Central memory CD8-positive, alpha-beta T cell (primary cell): ENCODE results near the gene KCNN3.

ENCODE experiments used
- ATAC-seq: fragments of 150-1000 bp; cut with Tn5 transposase; replicated peaks from 2 replicates; pipeline ENCODE4 v1.10.0; 2022; ENCODE audit warnings: mild to moderate bottlenecking, moderate FRiP score, moderate number of reproducible peaks; ENCODE audit not compliant: poor library complexity, severe bottlenecking; ENCODE audit errors: extremely low read depth
- DNase-seq, 2 donors: peaks; one replicate each; pipeline ENCODE4 v3.0.0; 2021; ENCODE audit warnings: low spot score in 2 of 2
- H3K27ac Mint-ChIP-seq: one replicate; pipeline ENCODE4 v1.8.0; 2022; ENCODE audit warnings: low read depth, mild to moderate bottlenecking, moderate library complexity, mixed read lengths
- H3K27me3 Mint-ChIP-seq: one replicate; pipeline ENCODE4 v1.8.0; 2022; ENCODE audit warnings: mixed read lengths
- H3K36me3 Mint-ChIP-seq: one replicate; pipeline ENCODE4 v1.8.0; 2022; ENCODE audit warnings: mild to moderate bottlenecking, moderate library complexity, mixed read lengths; ENCODE audit not compliant: insufficient read depth
- H3K4me1 Mint-ChIP-seq: one replicate; pipeline ENCODE4 v1.8.0; 2022; ENCODE audit warnings: mixed read lengths
- H3K4me3 Mint-ChIP-seq: one replicate; pipeline ENCODE4 v1.8.0; 2022; ENCODE audit warnings: mild to moderate bottlenecking, moderate library complexity, mixed read lengths
- H3K9me3 Mint-ChIP-seq: one replicate; pipeline ENCODE4 v1.8.0; 2022; ENCODE audit warnings: mixed read lengths

Gene KCNN3

GRCh38 chr1:154769193-154769895, 100.7 kb downstream of the KCNN3 start:
- Mint-ChIP-seq H3K27ac (no peak overlapping the region), H3K4me1 (no peaks in the 10 kb centered on the region), H3K27me3 (peaks cover 30% of the 10 kb centered on the region), H3K36me3 (peaks cover 3% of the 10 kb centered on the region), H3K9me3 (no peaks in the 10 kb centered on the region), H3K4me3 (no peak overlapping the region)
- no peak for ATAC-seq
- no peak for DNase-seq

- H3K9me3 Mint-ChIP-seq: no peaks in the 10 kb centered on the region
- H3K4me1 Mint-ChIP-seq: no peaks in the 10 kb centered on the region
These were observed 101.5 kb downstream of the KCNN3 start for GRCh38 chr1:154768456-154769125.

GRCh38 chr1:154767315-154768240, 102.5 kb downstream of the KCNN3 start:
- DNase-seq: no peak

More at GRCh38 chr1:154768456-154769125, 101.5 kb downstream of the KCNN3 start:
- DNase-seq: no peak
- no peak for ATAC-seq
- Mint-ChIP-seq H3K27me3 (peaks cover 38% of the 10 kb centered on the region), H3K4me3 (no peak overlapping the region), H3K36me3 (peaks cover 3% of the 10 kb centered on the region), H3K27ac (no peak overlapping the region)

GRCh38 chr1:154765970-154766369, 104.1 kb downstream of the KCNN3 start:
- Mint-ChIP-seq H3K4me3 (no peak overlapping the region), H3K9me3 (no peaks in the 10 kb centered on the region), H3K4me1 (no peaks in the 10 kb centered on the region), H3K36me3 (peaks cover 3% of the 10 kb centered on the region), H3K27ac (no peak overlapping the region), H3K27me3 (peaks cover 43% of the 10 kb centered on the region)
- DNase-seq (no peak), ATAC-seq (no peak)

More at GRCh38 chr1:154767315-154768240, 102.5 kb downstream of the KCNN3 start:
- peaks cover 3% of the 10 kb centered on the region for H3K36me3 Mint-ChIP-seq
- no peaks in the 10 kb centered on the region for H3K9me3 Mint-ChIP-seq
- H3K27me3 Mint-ChIP-seq: peaks cover 46% of the 10 kb centered on the region
- no peak for ATAC-seq
- no peak overlapping the region for H3K4me3 Mint-ChIP-seq
- no peak overlapping the region for H3K27ac Mint-ChIP-seq
- H3K4me1 Mint-ChIP-seq: no peaks in the 10 kb centered on the region

GRCh38 chr1:154764773-154765172, 105.3 kb downstream of the KCNN3 start:
- ATAC-seq: no peak
- no peak for DNase-seq
- no peak overlapping the region for H3K4me3 Mint-ChIP-seq
- no peak overlapping the region for H3K27ac Mint-ChIP-seq
- H3K36me3 Mint-ChIP-seq: peaks cover 3% of the 10 kb centered on the region
- peaks cover 43% of the 10 kb centered on the region for H3K27me3 Mint-ChIP-seq
- no peaks in the 10 kb centered on the region for H3K9me3 Mint-ChIP-seq
- H3K4me1 Mint-ChIP-seq: peaks cover 4% of the 10 kb centered on the region

- peaks cover 3% of the 10 kb centered on the region for H3K36me3 Mint-ChIP-seq
- peaks cover 7% of the 10 kb centered on the region for H3K4me1 Mint-ChIP-seq
- no peak for DNase-seq
- no peaks in the 10 kb centered on the region for H3K9me3 Mint-ChIP-seq
- H3K27me3 Mint-ChIP-seq: peaks cover 43% of the 10 kb centered on the region
- H3K4me3 Mint-ChIP-seq: no peak overlapping the region
- ATAC-seq: no peak
- no peak overlapping the region for H3K27ac Mint-ChIP-seq
These were observed 105.9 kb downstream of the KCNN3 start for GRCh38 chr1:154764181-154764580.

GRCh38 chr1:154760469-154760933, 109.6 kb downstream of the KCNN3 start:
- Mint-ChIP-seq H3K36me3 (peaks cover 5% of the 10 kb centered on the region), H3K27me3 (peaks cover 34% of the 10 kb centered on the region), H3K9me3 (no peaks in the 10 kb centered on the region), H3K27ac (no peak overlapping the region), H3K4me3 (no peak overlapping the region), H3K4me1 (peaks cover 12% of the 10 kb centered on the region)
- ATAC-seq (peak; percentile 97), DNase-seq (peak; percentile 72 to 82)

- H3K27me3 Mint-ChIP-seq: peaks cover 27% of the 10 kb centered on the region
- H3K27ac Mint-ChIP-seq: peak overlapping the region; percentile 72
- H3K36me3 Mint-ChIP-seq: peaks cover 2% of the 10 kb centered on the region
- ATAC-seq (no peak), DNase-seq (no peak)
- peaks cover 18% of the 10 kb centered on the region for H3K4me1 Mint-ChIP-seq
- no peaks in the 10 kb centered on the region for H3K9me3 Mint-ChIP-seq
- no peak overlapping the region for H3K4me3 Mint-ChIP-seq
These were observed 110.3 kb downstream of the KCNN3 start for GRCh38 chr1:154759793-154760192.

- Mint-ChIP-seq H3K36me3 (peaks cover 2% of the 10 kb centered on the region), H3K27me3 (peaks cover 21% of the 10 kb centered on the region), H3K4me1 (peaks cover 18% of the 10 kb centered on the region), H3K9me3 (no peaks in the 10 kb centered on the region), H3K4me3 (no peak overlapping the region), H3K27ac (no peak overlapping the region)
- ATAC-seq: peak; percentile 47
- DNase-seq: no peak
These were observed 110.9 kb downstream of the KCNN3 start for GRCh38 chr1:154759196-154759595.

- no peak overlapping the region for H3K4me3 Mint-ChIP-seq
- peaks cover 12% of the 10 kb centered on the region for H3K27me3 Mint-ChIP-seq
- DNase-seq (no peak), ATAC-seq (no peak)
- H3K36me3 Mint-ChIP-seq: peaks cover 2% of the 10 kb centered on the region
- peaks cover 18% of the 10 kb centered on the region for H3K4me1 Mint-ChIP-seq
- H3K9me3 Mint-ChIP-seq: no peaks in the 10 kb centered on the region
- H3K27ac Mint-ChIP-seq: no peak overlapping the region
These were observed 111.7 kb downstream of the KCNN3 start for GRCh38 chr1:154758346-154758745.

GRCh38 chr1:154756793-154757548, 113.1 kb downstream of the KCNN3 start:
- H3K9me3 Mint-ChIP-seq: no peaks in the 10 kb centered on the region
- no peak for ATAC-seq
- H3K36me3 Mint-ChIP-seq: peaks cover 2% of the 10 kb centered on the region
- DNase-seq: no peak
- no peaks in the 10 kb centered on the region for H3K27me3 Mint-ChIP-seq
- H3K4me3 Mint-ChIP-seq: no peak overlapping the region
- H3K4me1 Mint-ChIP-seq: peaks cover 18% of the 10 kb centered on the region
- H3K27ac Mint-ChIP-seq: peak overlapping the region; percentile 81
